ENCODE results near the gene OSM.
"Not testable (repeated sequence)": the region's sequence is repeated elsewhere in the genome, so short reads cannot be mapped to it uniquely, and the experiment has no call there.

Gene OSM

GRCh38 chr22:30241576-30242371 lies 24.9 kb downstream of the OSM start:
- no peak for DNase-seq

DNA sequence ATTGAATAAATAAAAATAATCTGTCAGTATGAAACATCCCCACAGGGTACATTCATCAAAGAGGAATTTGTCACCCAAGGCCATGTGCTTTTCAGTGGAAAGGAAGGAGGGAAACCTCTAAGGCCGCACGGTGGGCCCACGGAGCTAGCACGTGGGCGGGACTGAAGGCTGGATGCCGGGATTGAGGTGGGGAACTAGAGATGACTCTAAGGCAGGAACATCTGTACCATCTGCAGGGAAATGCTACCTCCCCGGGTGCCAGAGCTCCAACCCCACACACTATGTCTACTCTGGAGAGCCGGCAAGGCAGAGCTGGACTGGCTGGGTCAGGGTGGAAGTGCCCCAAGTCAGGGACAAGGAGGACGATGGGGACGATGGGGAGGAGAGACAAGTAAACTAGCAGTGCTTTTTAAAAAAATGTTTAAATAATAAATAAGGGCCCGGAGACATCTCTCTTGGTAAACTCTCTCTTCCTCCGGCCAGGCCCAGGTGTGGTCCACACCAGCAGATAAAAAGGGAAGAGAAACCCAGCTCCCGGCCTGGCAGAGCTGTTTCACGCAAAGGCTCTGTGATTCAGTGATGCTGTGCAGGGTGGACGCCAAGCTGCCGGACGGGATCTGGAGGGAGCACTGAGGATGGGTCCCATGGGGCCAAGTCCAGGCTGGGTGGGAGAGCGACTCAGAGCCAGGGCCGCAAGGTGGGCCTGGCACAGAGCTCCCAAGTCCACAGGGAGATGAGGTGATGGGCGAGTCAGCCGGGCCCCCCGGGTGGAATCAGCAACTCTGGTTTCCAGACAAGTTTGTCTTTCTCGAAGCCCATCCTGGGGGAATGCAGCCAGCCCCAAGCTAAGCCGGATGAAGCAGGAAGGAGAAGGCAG lies 25.9 kb downstream of the OSM start:
- no peak for DNase-seq

GRCh38 chr22:30239488-30240405 lies 26.9 kb downstream of the OSM start:
- DNase-seq: no peak

DNA sequence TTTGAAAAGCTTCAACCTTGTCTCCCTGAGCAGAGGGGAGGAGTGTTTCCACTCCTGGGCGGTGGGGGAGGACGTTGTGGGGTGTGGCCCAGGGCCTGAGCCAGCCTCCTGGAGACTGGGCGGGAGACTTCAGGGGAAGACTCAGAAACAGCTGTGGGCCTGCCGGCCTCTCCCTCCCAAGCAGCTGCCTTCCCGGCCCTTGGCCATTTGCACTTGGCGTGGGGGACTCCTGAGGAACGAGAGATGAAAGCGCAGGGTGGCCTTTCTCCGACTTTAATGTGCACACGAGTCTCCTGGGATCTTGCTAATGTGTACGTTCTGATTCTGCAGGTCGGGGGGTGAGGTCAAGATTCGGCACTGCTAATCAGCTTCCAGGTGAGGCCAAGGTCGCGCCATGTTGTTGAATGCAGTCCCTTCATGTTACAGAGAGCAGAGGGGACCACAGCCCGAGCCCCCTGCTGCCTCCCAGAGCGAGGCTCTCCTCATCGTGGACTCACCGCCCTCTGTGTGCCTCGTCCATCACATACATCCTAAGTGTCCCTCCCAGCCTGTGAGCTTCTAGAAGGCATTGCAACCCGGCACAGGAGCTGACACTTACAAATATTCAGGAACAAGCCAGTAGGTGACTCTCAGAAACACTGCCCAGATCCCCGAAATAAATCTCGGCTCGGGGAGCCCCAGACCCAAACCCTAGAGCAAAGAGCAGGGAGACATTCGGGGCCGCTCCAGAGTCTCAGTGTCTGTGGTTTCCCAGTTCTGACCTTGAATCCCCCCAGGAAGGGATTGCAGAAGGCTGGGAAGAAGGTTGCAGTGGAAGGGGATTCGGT lies 27.8 kb downstream of the OSM start:
- no peak for DNase-seq

DNA sequence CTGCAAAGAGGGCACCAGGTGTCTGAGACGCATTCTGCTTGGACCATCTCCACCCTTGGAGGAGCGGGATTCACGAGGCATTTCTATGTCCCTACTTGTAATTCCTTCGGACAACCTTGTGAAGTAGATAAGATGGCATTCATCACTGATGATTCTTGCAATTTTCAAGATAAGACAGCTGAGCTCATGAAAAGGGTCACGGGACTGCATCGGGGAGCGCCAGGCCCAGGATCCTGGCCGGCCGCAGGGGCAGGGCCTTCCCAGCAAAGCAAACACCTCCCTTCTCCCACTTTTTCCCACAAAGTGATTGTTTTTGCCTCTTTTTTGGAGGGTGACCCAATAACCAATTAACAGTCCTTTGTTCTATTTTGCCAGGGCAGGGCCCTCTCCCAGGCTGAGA lies 28.5 kb downstream of the OSM start:
- DNase-seq: no peak

GRCh38 chr22:30236875-30237274 lies 29.8 kb downstream of the OSM start:
- no peak for DNase-seq

DNA sequence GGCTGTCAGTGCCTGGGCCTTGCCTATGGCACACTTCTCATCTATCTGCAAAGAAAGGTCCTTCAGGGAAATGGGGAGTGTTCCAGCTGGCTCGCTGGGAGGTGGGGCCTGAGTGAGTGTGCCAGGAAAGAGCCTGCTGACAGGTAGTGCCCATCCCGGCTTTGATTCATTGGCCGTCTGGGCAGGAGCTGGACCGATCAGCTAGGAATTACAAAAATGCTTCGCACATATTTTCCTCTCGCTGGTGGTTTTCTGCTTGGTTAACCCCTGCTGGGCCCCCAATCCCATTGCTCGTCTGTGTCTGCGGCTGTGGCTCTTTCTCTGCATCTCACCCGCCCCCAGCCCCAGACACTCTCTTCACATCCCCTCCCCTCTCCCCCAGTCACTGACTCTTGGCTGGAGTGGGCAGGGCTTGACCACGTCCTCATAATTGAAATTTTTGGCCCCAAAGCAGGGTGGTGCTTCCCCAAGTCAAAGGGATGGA lies 30.9 kb downstream of the OSM start:
- DNase-seq: peak in 1 of 2 experiments; percentile 19

GRCh38 chr22:30234786-30235470 lies 31.7 kb downstream of the OSM start:
- DNase-seq: no peak

DNA sequence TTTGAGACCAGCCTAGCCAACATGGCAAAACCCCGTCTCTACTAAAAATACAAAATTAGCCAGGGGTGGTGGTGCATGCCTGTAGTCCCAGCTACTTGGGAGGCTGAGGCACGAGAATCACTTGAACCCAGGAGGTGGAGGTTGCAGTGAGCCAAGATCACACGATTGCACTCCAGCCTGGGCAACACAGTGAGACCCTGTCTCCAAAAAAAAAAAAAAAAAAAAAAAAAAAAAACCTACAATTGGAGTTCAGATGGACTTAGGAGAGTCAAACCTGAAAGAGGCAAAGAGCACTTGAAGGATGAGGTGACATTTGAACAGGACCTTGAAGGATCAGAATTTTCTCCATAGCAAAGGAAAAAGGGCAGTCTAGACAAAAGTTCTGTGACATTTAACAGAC lies 32.3 kb downstream of the OSM start:
- not testable (repeated sequence) for DNase-seq

- no peak for DNase-seq
These were observed 33.1 kb downstream of the OSM start for GRCh38 chr22:30233582-30233981.

GRCh38 chr22:30232716-30233218 lies 33.9 kb downstream of the OSM start:
- no peak for DNase-seq

GRCh38 chr22:30230787-30231461 lies 35.7 kb downstream of the OSM start:
- no peak for DNase-seq

GRCh38 chr22:30230330-30230729 lies 36.3 kb downstream of the OSM start:
- DNase-seq: no peak

DNA sequence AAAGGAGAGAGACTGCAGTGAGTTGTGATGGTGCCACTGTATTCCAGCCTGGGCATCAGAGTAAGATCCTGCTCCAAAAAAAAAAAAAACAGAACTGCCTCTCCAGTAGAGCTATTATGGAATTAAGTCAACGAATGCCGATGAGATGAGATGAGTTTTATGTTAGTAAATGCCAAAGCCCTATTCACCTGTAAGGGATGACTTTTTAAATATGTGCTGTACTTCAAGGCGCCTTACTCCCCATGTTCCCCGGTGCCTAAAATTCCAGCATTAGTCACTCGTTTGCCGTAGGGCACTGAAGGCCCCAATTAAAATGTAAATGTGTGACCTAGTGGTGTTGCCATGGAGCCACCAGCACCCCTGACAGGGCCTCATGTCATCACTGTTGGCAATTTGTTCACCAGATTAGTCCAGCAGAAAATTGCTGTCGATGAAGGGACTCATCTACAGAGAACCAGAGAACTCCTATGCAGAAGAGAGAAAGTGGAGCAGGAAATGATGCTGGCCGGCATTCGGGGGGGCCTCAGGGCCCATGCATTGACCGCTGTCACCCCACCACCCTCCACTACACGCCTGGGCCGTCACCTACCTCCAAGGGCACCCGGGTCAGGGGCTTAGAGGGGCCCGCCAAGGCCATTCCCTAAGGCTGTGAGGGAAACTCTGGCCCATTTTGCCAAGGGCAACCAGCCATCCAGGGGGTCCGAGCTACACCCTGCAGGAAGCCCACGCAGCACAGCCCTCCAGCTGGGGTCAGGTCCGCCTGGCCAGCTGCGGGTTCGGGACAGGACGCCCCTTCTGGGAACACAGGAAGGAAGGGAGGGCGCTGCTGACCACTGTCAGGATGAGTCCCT lies 37.9 kb downstream of the OSM start:
- no peak for DNase-seq

DNA sequence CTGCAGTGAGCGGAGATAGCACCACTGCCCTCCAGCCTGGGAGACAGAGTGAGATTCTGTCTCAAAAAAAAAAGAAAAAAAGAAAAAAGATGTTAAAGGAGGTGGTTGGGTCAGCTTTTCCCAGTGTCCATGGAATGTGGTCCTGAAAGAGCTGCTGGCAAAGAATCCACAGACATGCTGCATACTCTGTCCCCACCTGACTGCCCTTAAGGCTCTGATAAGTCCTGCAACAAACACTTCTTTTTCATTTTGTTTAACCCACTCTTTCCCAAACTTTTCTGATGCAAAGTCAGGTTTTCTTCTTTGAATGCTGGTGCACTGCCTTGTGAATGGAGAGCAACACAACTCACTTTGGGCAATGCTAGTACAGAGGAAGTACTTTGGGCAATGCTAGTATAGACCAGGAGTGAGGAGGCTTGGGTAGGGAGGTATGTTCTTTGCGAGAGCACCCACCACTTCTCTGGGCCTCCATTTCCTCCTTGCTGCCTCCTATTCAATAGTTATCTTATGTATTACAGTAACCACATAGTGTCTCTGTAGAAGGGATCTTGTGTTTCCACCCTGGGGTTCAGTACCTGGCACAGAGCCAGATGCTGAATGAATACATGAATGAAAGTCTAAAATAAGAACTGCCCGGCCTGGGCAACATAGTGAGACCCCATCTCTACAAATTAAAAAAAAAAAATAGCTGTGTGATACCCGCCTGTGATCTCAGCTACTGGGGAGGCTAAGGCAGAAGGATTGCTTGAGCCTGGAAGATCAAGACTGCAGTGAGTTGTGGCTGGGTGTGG lies 39.0 kb downstream of the OSM start:
- no peak for DNase-seq

DNA sequence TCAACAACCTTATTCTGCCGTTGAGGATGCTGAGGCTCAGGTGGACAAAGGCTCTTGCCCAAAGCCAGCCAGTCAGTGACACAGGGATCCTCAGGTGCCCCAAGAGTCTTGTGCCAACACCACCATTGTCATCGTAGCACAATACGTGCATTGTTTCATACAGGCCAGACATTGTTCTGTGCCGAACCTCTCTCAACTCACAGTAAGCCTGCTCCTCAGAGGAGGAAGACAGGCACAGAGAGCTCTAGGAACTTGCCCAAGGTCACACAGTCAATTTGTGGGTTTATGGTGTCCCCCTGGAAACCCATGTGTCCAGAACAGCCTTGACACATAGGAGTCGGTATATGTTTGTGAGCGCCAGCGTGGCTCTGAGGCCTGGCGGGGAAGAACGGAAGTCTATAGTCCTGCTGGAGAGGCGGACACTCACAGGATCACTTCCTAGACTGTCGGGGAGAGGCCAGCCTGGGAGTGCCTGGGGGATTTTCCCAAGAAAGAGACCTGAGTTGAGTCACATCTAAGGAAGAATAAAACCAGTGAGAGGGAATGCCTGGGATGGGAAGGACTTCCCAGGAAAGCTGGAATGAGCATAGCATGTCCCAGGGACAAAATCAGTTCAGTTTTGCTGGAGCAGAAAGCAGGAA lies 40.3 kb downstream of the OSM start:
- DNase-seq: no peak

DNA sequence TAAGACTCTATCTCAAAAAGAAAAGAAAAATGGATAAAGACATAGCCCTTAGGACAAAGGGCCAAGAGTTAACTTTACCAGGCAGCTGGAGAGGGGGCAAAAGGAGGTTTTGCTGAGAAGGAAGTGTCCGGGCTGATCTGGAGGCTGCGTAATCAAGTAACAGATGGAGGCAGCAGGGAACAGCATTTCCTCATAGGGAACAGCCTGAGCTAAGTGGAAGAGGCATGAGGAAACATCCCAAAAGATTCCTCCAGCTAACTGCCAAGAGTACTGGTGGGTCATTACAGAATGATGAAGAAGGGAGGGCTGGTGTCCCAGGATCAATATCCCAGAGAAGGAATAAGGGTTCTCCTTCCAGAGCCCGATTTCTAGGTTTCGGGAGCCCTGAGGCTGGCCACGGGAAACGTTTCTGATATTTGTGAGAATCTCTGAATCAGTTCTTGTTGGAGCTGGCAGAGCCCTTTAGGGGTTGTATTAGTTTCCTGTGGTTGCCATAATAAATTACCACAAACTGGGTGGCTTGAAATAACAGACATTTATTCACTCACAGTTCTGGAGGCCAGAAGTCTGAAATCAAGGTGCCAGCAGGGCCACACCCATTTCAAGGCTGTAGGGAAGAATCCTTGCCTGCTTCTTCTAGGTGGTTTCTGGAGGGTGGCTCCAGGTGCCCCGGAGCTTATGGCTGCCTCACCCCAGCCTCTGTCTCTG lies 41.3 kb downstream of the OSM start:
- no peak for DNase-seq

All from cerebellar nuclear complex (tissue), 1 donor.